Colonic mucosa (tissue), 4 donors: ENCODE measurements around the gene MYLK. TPM values are rescaled to one million over a fixed set of nuclear protein-coding genes. Genes with fewer than 3 reads are reported as not detected.
A peak's percentile ranks its signal among the peaks of the same experiment; 100 is the strongest.
"Not testable (repeated sequence)": the region's sequence is repeated elsewhere in the genome, so short reads cannot be mapped to it uniquely, and the experiment has no call there.

ENCODE experiments used
- DNase-seq: peaks from one replicate; pipeline ENCODE4 v3.0.0-alpha.2; 2020
- H3K27ac ChIP-seq: fragments of 200-600 bp; one replicate; pipeline ENCODE4 v1.8.0; 2021
- H3K27me3 ChIP-seq: fragments of 200-600 bp; one replicate; pipeline ENCODE4 v1.8.0; 2021
- H3K36me3 ChIP-seq: fragments of 200-600 bp; one replicate; pipeline ENCODE4 v1.8.0; 2021
- H3K4me1 ChIP-seq: fragments of 200-600 bp; one replicate; pipeline ENCODE4 v1.8.0; 2021; ENCODE audit warnings: mild to moderate bottlenecking
- H3K4me3 ChIP-seq: fragments of 200-600 bp; one replicate; pipeline ENCODE4 v1.8.0; 2021
- H3K9ac ChIP-seq, 2 donors: one replicate each; pipeline ENCODE4 v1.7.0; 2013; ENCODE audit warnings: control low read depth in 2 of 2, low read depth in 2 of 2, low read length in 2 of 2
- H3K9me3 ChIP-seq: fragments of 200-600 bp; one replicate; pipeline ENCODE4 v1.8.0; 2021
- intact Hi-C: fragments of 100-400 bp; cut with DNase I; formaldehyde crosslinking; loops from one replicate; pipeline ENCODE4 v1.14.1; 2022
- total RNA-seq, 2 donors: library from RNA; stranded (reverse); fragmentation: NEBNext Ultra II Directional in 1 of 2; extraction: Animal tissue kit (Norgen Biotek cat#: 25700) in 1 of 2; gene quantifications; one replicate each; pipeline ENCODE4 v1.2.1, GENCODE V29; 2021
- TF ChIP-seq, protein P1 (sequence below): fragments of 200-600 bp; IDR thresholded peaks from one replicate; pipeline ENCODE4 v1.8.0; 2022; ENCODE audit warnings: antibody characterized with exemption, mild to moderate bottlenecking
- donor health status: healthy.
- donor health status: DM: no; HTN: no; CAD: no.
- donor health status: DM: no; HTN: no; CAD: no.

Gene MYLK
- total RNA-seq, 2 donors from 2014 or later: 58.8 to 267 TPM

DNA sequence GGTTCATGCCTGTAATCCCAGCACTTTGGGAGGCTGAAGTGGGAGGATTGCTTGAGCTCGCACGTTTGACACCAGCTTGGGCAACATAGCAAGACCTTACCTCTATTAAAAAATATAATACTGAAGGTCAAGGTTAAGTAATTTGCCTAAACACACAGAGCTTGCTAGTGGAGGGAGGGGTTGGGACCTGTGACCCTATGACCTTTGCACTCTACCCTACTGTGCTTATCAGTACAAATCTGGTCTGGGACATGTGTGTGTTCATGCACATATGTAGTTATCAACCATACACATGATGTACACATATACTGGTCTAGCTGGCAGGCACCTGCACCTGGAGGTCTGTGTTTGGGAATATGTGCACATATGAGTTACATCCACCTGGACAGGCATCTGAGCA is 181.4 kb downstream of the MYLK start:
- H3K27ac ChIP-seq: no peak overlapping the region
- no peaks in the 10 kb centered on the region for H3K36me3 ChIP-seq
- intact Hi-C loops: no loop called here
- H3K27me3 ChIP-seq: no peaks in the 10 kb centered on the region
- no peak overlapping the region for H3K4me3 ChIP-seq
- no peaks in the 10 kb centered on the region for H3K9me3 ChIP-seq
- H3K4me1 ChIP-seq: no peaks in the 10 kb centered on the region
- no peak for DNase-seq
- TF ChIP-seq, protein P1, sequence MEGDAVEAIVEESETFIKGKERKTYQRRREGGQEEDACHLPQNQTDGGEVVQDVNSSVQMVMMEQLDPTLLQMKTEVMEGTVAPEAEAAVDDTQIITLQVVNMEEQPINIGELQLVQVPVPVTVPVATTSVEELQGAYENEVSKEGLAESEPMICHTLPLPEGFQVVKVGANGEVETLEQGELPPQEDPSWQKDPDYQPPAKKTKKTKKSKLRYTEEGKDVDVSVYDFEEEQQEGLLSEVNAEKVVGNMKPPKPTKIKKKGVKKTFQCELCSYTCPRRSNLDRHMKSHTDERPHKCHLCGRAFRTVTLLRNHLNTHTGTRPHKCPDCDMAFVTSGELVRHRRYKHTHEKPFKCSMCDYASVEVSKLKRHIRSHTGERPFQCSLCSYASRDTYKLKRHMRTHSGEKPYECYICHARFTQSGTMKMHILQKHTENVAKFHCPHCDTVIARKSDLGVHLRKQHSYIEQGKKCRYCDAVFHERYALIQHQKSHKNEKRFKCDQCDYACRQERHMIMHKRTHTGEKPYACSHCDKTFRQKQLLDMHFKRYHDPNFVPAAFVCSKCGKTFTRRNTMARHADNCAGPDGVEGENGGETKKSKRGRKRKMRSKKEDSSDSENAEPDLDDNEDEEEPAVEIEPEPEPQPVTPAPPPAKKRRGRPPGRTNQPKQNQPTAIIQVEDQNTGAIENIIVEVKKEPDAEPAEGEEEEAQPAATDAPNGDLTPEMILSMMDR: no peak
- no peak overlapping the region for H3K9ac ChIP-seq

DNA sequence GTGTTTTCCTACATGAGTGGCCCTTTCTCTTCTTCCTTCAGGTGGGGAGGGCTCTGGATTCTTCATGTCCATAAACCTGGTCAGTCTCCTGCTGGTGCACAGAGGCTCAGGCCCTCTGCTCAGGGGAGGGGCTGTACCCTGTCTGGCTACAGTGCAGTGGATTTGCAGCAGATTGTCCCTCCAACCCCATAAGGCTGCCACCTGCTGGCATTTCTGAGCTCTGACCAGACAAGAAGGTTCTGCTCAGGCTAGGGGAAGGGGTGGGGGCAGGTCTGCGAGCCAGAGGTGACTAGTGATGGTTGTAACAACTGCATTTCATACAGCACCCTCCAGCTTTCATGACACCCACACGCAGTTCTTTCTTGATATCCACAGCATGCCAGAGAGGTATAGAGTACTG is 182.1 kb downstream of the MYLK start:
- DNase-seq: peak; percentile 59
- TF ChIP-seq, protein P1: peak; percentile 49
- peak overlapping the region; percentile 40 for H3K27ac ChIP-seq

DNA sequence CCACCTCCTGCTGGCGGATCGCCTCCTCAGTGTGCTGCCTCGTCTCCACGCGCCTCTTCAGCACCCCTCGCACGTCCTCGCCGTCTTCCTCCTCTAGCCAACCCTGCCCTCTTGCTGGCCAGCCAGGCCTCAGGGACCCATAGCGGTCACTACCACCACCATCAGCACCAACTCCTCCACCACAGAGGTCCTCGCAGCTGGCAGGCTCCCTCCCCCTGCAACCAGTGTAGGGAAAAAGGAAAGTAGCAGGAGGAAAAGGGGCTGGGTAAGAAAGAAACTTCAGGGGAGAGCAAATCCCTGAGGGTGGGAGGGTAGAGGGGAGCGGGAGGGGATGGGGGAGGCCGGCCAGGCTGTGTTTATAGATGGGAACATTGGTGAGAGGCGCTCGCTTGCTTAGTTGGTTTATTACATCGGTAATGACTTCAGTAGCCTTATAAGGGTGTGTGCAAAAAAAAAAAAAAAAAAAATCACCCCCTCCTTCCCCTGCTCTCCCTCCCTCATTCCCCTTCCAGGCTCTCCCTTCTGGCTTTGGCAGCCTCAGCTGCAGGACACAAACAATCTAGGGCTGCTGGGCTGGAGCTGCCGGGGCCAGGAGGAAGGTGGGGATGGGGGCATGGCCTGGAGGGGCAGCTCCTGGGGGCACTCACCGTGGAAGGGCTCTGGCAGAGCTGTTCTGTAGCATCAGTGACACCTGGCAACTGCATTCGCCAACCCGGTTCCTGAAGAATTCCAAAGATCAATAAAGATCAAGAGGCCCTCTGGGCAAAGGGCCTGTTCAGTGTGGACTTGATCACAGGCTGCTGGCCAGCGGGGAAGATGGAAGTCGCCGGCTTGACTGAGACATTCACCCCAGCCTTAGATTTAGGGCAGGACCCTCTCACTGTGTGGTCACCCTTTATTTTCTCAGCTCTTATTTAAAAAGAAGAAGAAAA is 183.1 kb downstream of the MYLK start:
- peak; percentile 39 for DNase-seq

More for the DNA sequence above, 182.1 kb downstream of the MYLK start:
- H3K9ac ChIP-seq, H3K4me3 ChIP-seq, intact Hi-C loops, H3K4me1 ChIP-seq, H3K36me3 ChIP-seq, H3K9me3 ChIP-seq, H3K27me3 ChIP-seq: not testable (repeated sequence)

DNA sequence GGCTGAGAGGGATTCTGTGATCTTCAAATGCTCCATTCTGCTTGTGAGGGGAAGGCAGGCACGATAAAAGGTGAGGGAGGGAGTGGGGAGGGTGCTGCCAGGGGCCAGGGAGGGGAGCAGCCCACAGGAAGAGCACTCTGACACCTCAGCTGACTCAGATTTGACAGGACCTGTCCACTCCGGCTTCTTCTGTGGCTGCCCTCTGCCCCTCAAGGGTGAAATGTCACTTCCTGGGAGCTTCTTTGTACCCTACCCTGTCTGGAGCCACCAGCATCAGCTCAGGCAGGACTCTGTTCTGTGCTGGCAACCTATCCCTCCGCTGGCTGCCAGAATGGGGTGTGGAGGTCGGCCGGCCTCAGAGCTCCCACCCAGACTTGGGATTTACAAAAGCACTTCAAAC is 185.3 kb downstream of the MYLK start:
- H3K4me1 ChIP-seq: no peaks in the 10 kb centered on the region
- peak overlapping the region; percentile 26 to 72 for H3K9ac ChIP-seq
- H3K27me3 ChIP-seq: no peaks in the 10 kb centered on the region
- intact Hi-C loops: loop anchor here (5.0 kb wide), 1 partner anchor 47 kb away; no protein-coding TSS in a partner anchor
- TF ChIP-seq, protein P1: no peak
- H3K9me3 ChIP-seq: no peaks in the 10 kb centered on the region
- DNase-seq: no peak
- H3K27ac ChIP-seq: peak overlapping the region; percentile 53
- H3K4me3 ChIP-seq: peak overlapping the region; percentile 30
- no peaks in the 10 kb centered on the region for H3K36me3 ChIP-seq

More for the DNA sequence above, 183.1 kb downstream of the MYLK start:
- intact Hi-C loops: no loop called here
- Histone ChIP-seq H3K4me1 (no peaks in the 10 kb centered on the region), H3K9me3 (no peaks in the 10 kb centered on the region), H3K36me3 (no peaks in the 10 kb centered on the region), H3K4me3 (peak overlapping the region; percentile 30), H3K27ac (peak overlapping the region; percentile 53), H3K9ac (peak overlapping the region; percentile 44 to 72), H3K27me3 (no peaks in the 10 kb centered on the region)
- TF ChIP-seq, protein P1: no peak

DNA sequence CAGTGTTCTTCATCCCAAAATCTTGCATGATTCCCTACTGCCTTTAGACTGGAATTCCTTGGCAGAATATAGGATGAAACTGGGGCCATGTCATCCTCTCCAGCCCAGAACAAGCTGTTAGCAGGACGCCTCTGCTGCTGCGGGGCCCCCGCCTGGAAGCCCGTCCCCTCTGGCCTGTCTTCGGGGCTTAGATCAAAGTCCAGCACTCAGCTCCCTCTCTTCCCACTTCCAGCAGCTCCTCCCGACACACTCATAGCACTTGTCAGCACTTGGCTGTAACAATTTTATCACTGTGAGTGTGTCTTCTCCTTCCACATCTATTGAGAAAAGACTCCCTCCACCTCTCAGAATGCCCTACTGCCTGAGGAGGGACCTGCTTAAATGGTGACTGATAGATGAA is 187.3 kb downstream of the MYLK start:
- Histone ChIP-seq H3K4me3 (peak overlapping the region; percentile 9), H3K4me1 (no peaks in the 10 kb centered on the region), H3K9me3 (no peaks in the 10 kb centered on the region), H3K27ac (no peak overlapping the region), H3K27me3 (no peaks in the 10 kb centered on the region), H3K36me3 (no peaks in the 10 kb centered on the region), H3K9ac (peak overlapping the region in 1 of 2 donors; percentile 13)
- no peak for DNase-seq
- TF ChIP-seq, protein P1: no peak
- intact Hi-C loops: loop anchor here (5.0 kb wide), 1 partner anchor 45 kb away; no protein-coding TSS in a partner anchor
